GM19395 (cell line): ENCODE results near the gene TEX26.

Source experiments
- ATAC-seq: cut with Tn5 transposase; IDR thresholded peaks from one replicate; pipeline ENCODE4 v1.9.1; 2021; ENCODE audit warnings: mild to moderate bottlenecking, moderate library complexity; ENCODE audit not compliant: unreplicated experiment

TEX26 gene

DNA sequence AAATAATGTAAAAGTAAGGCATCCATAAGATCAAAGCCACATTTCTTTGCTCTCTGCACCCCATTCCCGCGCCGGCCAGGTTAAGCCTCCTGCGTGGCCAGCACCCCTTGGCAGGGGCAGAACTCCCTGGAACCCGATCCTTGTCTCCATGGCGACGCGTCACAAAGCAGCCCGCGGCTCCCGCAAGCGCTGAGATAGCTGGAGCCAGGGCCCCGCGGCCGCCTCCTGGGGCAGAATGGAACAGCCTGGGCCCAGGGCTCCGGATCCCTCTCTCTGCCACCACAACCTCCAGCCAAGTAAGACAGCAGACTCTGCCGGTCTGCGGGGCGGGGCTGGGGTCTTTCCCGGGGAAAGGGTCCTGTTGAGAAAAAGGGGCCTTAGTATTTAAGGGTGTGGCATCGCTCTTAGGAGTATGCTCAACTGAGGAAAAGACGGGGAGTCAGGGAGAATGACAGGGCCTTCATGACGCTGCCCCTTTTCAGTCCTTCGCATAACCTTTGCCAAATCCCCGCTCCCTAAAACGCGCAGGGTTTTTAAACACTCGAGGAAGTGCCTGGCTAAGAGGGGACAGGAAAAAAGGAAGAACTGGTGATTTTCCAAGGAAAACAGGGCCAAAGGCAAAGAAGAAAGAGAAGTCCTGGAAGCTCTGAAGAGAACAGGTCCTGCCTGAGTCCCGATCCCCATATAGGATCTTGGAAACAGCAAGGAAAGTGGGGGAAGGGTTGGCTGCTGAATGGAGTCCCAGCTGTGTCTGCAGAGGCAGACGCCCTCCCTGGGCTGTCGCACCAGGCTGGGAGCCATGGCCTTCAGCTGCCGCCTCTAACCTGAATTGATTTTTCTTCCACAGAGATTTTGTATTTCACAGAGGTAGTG is at the start of gene TEX26:
TEX26 (plus strand) TSS at position 176 of the 873 bp plus-strand sequence; CDS start at position 236, 60 bp downstream.
- ATAC-seq, result no peak

DNA sequence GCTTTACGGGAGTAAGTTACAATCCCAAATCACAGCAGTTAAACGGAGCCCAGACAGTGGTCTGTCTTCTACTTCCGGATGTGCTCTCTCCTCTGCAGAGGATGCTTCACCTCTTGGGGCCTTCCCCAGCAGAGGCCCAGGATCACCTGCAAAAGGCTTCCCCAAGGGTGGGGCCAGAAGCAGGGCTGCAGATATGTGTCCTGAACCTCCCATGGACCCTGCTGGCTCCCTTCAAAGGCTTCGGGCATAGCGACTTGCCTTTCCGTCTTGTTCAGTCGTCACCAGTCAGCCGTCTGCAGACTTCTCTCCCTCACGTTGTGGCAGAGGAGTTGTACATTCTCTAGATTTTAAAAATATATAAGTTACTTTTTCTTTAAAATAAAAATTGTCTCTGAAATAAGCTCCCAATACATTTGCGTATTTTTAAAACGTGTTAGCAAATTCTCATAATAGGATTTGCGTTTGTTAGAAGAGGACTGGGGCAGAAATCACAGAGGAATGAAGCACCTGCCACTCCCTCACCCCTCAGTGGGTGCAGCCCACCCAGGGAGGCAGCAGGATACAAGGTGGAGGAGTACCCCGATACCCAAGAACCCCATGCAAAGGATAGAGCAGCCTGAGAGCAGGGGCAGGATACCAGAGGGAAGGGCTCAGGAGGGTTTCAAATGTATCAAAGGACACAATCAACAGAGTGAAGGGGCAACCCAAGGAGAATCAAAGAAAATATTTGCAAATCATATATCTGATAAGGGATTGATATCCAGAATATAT is 49.3 kb upstream of the TEX26 start:
- ATAC-seq, result no peak

GRCh38 chr13:30884543-30884942 is 47.9 kb upstream of the TEX26 start:
- no peak for ATAC-seq

- no peak for ATAC-seq
Observed at GRCh38 chr13:30889196-30889690, 43.2 kb upstream of the TEX26 start.

- no peak for ATAC-seq
Observed at GRCh38 chr13:30892966-30893365, 39.5 kb upstream of the TEX26 start.

GRCh38 chr13:30895773-30896172 is 36.7 kb upstream of the TEX26 start:
- ATAC-seq, result no peak

DNA sequence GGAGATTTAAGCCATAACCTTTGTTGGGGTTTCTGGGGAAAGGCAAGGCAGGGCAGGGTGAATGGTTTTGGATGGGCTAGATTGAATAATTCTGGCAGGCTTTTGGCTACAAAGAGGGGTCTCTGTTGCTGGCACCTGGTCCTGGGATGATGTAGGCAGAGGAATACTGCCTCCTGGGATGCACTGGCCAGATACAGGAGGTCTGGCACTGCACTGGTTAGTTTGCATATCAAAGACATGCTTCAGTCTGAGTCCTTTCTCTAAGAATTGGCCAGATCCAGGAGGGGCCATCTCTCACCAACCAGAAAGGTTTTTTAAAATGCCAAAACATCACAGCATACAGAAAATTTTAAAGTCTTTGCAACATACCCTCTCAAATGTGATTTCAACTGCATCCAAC is 34.4 kb upstream of the TEX26 start:
- no peak for ATAC-seq

DNA sequence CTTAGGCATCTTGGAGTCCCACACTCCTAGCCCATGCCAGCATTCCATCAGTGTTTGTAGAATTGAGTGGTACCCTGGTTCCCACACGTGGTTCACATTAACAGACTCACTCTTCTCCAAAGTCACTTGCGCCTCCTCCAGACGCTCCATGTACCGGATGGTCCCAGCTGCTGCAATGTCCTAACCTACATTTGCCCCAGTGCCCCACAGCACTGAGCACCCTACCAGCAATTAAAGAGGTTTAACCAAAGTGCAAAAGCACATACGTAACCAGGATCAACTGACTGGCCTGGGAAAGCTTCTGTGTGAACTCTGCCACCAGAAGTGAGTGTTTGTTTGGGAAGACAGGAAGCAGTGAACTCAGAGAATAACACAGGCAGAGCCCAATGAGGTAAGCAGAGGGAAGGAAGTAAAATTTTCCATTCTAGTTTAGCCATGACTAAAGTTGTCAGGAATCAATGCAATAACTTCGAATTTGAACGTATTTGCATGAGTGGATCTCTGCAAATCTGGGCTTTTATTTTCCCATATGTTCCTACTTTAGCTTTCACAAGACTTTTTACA is 33.7 kb upstream of the TEX26 start:
- no peak for ATAC-seq

DNA sequence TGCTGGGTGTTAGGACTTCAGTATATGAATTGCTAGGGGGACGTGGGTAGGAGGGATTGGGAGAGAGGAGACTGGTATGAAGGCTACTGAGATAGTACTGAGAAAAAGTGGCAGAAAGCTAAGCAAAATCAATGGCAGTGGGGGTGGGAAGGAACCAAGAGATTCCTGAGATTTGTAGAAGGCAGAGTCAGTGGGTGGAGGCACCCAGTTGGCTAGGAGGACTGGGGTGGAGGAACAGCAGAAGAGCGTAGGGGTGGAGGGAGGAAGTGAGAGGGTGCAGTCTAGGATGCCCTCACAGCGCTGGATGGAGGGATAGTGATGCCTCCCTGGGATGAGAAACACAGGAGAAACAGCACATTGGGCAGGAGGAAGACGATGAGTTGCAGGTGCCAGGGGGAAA is 32.0 kb upstream of the TEX26 start:
- ATAC-seq, result no peak

GRCh38 chr13:30900952-30901749 is 31.3 kb upstream of the TEX26 start:
- no peak for ATAC-seq

GRCh38 chr13:30904043-30904442 is 28.4 kb upstream of the TEX26 start:
- no peak for ATAC-seq

DNA sequence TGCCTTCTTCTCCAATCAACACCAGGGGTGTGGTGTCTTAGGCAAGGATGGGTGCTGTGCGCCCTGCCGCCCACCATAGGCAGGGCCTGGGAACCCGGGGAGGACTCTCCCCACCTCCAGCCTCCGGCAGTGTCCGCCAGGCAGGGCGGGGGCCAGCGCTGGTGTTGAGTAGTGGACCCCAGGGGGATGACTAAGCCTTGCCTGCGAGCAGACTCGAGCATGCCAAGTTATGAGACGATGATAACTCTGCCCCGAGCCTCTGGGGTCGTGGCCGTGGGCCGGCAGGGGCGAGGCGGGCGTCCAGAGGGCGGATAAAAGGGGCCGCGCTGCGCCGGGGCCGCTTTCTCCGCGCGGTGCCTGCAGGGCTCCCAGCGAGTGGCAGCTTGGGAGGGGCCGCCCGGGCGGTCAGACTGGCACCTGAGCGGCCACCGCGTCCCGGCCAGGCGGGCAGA is 26.5 kb upstream of the TEX26 start, which contains the start of gene MEDAG:
MEDAG (plus strand) TSS at position 340 of the 452 bp plus-strand sequence. CDS start 245 bp downstream, outside the sequence.
- ATAC-seq, result no peak

GRCh38 chr13:30906411-30907051 is 25.9 kb upstream of the TEX26 start:
- ATAC-seq, result no peak

GRCh38 chr13:30907121-30907861 is 25.2 kb upstream of the TEX26 start:
- no peak for ATAC-seq

DNA sequence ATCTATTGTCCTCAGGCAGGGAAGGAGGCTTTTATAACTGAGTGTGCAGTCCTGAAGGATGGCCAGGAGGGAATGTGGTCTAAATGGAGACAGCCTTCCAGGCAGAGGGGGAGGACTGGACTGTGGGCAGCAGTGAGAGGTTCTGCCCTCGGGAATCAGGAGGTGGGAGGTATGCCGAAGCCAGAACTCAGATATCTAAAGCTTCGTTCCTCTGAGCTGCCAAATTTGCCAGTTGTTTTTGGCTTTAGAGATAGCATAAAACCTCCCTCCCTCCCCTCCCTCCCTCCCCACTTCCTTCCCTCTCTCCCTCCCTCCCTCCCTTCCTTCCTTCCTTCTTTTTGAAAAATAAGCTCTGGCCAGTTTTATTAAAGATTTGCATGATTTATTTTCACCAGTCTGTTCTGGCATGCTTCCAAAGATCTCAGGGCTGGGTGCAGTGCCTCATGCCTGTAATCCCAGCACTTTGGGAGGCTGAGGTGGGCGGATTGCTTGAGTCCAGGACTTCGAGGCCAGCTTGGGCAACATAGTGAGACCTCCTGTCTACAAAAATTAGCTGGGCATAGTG is 24.0 kb upstream of the TEX26 start:
- ATAC-seq, result no peak

- ATAC-seq, result no peak
Observed at GRCh38 chr13:30910676-30911075, 21.8 kb upstream of the TEX26 start.

DNA sequence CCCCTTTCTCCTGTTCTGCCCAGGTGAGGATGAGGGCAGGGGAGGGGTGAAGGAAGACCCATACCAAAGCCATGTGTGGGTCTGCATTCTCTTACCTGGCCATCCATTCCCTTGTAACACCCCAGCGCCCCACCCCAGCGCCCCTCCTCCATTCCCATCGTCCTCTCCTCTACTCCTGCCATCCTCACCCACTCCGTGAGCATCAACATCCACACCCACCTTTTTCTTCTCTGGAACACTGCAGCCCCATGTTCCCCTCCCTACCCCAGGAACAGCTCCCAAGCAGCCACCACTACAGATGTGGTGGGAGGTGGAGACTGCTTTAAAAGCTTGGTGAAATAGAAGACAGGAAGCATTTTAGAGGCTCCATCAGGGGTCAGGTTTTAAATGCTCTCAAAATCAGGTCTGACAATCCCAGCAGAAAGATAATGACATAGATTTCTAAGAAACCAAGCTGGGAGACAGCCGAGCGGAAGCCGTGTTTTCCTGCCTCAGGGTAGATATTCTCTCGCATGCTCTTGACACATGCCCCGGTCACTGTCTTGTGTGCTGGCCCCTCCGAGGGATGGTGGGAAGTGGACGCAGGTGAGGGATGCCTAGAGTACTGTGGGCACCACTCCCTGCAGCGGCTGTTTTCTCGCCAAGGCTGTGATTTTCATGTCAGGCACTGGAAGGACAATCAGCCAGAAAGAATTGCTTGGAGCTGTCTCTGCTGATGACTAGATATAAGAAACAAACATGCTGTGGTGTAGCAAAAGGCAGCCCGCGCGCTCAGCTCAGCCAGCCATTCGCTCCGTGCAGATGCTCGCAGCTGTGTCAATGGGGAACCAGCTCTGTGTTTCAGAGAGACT is 16.5 kb upstream of the TEX26 start:
- ATAC-seq, result no peak

DNA sequence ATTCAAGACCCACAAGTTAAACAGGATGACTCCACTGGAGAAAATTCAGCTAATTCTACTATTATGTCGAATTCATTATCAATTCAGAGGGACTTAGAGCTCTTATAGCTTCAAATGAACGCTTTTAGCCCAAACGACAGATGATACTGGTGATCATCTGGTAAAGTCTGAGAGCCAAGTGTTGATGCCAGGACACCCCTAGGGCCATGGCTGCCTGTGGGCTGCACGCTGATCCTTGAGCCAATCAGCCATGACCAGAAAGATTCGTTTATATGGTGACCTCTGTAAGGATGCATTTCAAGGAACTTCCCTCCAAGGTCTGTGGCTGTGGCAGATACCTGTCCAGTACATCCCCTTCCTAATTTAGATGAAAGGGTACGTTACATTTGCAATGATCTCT is 15.5 kb upstream of the TEX26 start:
- ATAC-seq, result no peak
